NCI-H226 (cell line): ENCODE measurements around the gene FPR3.

ENCODE experiments used
- DNase-seq: peaks from one replicate; pipeline ENCODE4 v3.0.0-alpha.2; 2015

Gene FPR3

DNA sequence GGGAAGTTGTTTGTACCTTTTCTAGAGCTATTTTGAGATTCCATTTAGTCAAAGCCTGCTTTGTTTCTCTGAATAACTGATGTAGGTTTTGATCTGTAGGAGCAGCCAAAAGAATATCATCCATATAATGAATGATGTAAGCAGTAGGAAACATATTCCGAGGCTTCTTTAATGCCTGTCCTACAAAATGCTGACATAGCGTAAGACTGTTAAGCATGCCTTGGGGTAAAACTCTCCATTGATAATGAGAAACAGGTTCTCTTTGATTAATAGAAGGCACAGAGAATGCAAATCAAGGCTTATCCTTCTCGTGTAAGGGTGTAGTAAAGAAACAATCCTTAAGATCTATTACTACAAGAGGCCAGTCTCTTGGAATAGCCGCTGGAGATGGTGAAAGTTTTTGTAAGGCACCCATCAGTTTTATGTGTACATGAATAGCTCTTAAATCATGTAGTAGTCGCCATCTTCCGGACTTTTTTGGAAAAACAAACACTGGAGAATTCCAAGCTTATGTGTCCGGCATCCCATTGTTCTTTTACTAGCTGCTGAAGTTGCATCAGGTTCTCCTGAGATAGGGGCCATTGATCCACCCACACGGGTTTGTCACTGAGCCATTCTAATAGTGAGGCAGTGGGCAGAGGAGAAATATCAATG is 13.5 kb downstream of the FPR3 start:
- DNase-seq, result no peak

DNA sequence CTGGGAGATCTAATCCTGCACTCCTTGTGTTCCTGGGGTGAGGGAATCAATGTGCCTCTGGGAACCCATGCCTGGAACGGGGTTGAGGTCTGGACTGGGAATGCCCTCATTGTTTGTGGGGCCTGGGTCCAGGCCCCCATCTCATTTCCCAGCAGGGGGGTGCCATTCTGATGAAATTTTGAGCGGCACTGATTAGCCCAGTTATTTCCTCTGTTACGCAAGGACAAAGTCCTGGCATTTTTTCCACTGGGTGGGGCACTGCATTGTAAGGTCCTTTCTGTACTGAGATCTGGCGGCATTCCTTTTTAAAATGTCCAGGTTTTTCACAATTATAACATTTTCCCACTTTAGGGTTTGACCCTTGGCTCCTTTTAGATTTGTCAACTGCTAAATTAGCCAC is 14.8 kb downstream of the FPR3 start:
- no peak for DNase-seq

- DNase-seq, result no peak
Observed at GRCh38 chr19:51810223-51810622, 15.3 kb downstream of the FPR3 start.

- DNase-seq, result no peak
Observed at GRCh38 chr19:51811344-51811743, 16.4 kb downstream of the FPR3 start.

- no peak for DNase-seq
Observed at GRCh38 chr19:51815043-51815442, 20.1 kb downstream of the FPR3 start.

GRCh38 chr19:51816711-51817110 is 21.8 kb downstream of the FPR3 start:
- no peak for DNase-seq

GRCh38 chr19:51820011-51820410 is 25.1 kb downstream of the FPR3 start:
- DNase-seq, result no peak

DNA sequence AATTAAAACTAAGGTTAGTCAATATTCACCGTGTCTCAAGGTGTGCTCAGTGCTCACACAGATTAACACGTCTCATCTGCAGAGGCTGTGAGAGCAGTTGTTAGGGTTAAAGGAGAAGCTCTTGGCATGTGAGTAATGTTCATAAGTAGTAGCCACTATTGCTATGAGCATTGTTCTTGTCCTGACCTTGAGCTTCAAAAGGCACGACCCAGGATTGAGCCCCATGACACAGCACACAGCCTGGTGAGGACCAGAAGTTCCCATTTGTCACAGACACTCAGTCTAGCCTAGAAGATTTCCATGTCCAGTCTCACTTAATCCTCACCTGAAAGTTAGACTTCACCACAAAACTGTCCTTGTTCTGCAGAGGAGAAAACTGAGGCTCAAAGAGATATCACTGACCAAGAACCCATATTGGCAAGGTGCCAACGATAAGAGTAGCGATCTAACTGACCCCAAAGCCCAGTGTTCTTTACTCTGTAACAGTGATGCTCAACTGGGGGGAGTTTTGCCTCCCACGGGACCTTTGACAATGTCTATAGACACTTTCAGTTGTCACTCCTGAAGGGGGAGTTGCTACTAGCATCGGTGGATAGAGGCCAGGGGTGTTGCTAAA is 26.0 kb downstream of the FPR3 start:
- DNase-seq, result no peak

DNA sequence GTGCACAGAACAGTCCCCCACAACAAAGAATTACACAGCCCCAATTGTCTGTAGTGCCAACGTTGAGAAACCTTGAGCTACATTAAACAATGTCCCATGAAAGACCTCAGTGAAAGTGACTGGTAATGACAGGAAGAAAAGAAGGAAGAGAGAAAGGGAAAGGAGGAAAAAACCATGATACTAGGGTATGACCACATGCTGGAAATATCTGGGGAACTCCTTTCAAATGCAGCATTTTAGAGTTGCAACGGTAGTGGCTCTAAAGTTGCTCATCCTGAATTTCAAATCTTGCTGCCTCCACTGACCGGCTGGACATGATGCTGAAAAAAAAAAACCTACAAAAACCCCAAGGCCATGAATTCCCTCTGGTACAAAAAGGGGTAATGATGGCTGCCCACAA is 26.5 kb downstream of the FPR3 start:
- DNase-seq, result no peak

- no peak for DNase-seq
Observed at GRCh38 chr19:51821921-51822320, 27.0 kb downstream of the FPR3 start.

DNA sequence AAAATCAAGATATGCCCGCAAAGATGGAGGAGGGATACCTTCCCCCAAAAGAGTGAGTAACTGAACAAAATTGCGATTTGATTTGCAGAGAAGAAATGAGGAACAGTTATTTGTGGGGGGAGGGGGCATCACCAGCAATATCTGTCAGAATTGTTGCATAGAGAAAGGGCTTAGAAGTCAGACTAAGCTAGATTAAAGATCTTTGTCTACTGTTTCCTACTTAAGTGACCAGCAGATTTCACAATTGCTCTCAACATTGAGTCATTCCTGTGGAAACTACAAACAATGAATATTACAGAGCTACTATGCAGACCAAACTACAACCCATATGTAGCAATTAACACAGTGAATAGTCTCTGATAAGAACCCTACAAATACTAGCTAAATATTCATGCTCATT is 27.4 kb downstream of the FPR3 start:
- no peak for DNase-seq

DNA sequence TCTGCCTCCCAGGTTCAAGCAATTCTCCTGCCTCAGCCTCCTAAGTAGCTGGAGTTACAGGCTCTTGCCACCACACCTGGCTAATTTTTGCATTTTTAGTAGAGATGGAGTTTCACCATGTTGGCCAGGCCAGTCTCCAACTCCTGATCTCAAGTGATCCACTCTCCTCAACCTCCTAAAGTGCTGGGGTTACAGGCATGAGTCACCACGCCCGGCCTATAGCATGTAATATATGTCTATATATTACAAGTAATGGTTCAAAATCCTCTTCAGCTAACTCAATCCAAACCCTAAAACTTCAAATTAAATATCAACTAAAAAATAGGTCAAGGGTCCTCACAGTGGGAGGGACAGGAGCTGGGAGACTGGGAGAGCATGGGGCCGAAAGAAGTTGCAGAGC is 28.0 kb downstream of the FPR3 start:
- no peak for DNase-seq

- DNase-seq, result no peak
Observed at GRCh38 chr19:51824281-51825005, 29.5 kb downstream of the FPR3 start.

DNA sequence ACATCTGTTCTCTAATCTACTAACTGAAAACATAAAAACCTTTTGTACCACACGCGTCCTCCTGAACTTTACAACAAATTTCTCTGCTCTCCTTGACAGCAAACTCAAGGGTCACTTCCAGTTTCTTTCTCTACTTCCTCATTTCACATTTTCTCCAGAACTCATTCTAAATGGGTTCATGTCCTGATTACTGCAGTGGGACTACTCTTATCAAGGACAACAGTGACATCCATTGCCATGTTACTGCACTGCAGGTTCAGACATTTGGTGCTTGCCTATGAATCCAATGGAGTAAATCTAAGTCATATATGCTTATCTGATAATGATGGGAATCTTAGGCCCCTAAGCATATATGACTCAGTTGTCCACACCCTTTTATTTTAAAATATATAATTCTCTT is 35.3 kb downstream of the FPR3 start:
- DNase-seq, result no peak

GRCh38 chr19:51837145-51837544 is 42.2 kb downstream of the FPR3 start:
- no peak for DNase-seq

DNA sequence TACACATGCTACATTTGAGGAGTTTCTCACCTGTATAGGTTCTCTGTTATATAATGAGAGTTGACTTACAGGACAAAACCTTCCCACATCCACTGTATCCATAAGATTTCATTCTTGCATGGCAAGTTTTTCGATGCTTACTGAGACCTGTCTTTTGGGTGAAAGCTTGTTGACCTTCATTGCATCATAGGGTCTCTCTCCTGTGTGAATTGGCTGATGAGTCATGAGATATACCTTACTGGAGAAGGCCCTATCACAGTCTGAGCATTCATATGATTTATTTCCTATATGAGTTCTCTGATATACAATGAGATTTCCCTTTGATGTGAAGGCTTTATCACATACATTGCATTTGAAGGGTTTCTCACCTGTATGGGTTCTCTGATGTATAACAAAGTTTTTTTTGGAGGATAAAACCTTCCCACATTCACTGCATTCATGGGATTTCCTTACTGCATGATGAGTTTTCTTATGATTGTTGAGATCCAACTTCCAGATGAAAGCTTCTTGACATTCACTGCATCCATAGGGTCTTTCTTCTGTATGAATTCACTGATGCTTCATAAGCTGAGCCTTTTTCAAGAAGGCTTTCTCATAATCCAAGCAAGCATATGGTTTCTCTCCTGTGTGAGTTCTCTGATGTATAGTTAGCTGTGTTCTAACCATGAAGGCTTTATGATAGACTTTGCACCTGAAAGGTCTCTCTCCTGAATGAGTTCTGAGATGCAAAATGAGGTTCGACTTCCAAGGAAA is 67.1 kb downstream of the FPR3 start:
- DNase-seq, result no peak

- no peak for DNase-seq
Observed at GRCh38 chr19:51873097-51873496, 78.1 kb downstream of the FPR3 start.
